Suprapubic skin (tissue), 4 donors: ENCODE results near the gene FLAD1.

Source experiments
- POLR2A ChIP-seq, 2 donors: fragments of 450-650 bp; IDR thresholded peaks; one replicate each; pipeline ENCODE4 v1.6.1; 2017; ENCODE audit warnings: antibody characterized with exemption in 2 of 2, mild to moderate bottlenecking in 2 of 2, moderate library complexity in 2 of 2
- POLR2AphosphoS5 ChIP-seq, 3 donors: sonication (generic); formaldehyde crosslinking; IDR thresholded peaks; one replicate each; pipeline ENCODE4 v1.6.1; 2017; ENCODE audit warnings: antibody characterized with exemption in 3 of 3
- TF ChIP-seq, protein P1 (sequence below), 2 donors: fragments of 200-600 bp in 1 of 2; fragments of 450-650 bp in 1 of 2; sonication (generic) in 1 of 2; IDR thresholded peaks; one replicate each; pipeline ENCODE4 v1.5.1; 2016 to 2019; ENCODE audit warnings: antibody characterized with exemption in 2 of 2, mild to moderate bottlenecking in 1 of 2, moderate library complexity in 1 of 2

DNA sequence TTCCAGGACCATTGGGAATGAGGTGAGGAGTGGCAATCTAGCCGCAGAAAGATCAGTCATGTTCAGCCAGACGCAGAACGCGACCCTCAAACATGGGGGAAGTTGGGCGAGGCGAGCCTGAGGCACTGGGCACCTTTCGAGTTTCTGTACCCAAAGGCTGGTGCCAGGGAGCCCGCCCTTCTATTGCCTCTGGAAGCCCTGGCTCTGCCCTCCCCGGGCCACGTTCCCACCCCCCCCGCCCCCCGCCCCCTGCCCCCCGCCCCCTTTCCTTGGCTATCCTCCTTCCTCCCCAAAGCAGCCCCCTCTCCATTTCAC, 17.2 kb downstream of the FLAD1 start:
- TF ChIP-seq POLR2AphosphoS5 (IDR thresholded peaks at IDR 0.05) (no peak), POLR2A (IDR thresholded peaks at IDR 0.05) (no peak)
- TF ChIP-seq, protein P1, sequence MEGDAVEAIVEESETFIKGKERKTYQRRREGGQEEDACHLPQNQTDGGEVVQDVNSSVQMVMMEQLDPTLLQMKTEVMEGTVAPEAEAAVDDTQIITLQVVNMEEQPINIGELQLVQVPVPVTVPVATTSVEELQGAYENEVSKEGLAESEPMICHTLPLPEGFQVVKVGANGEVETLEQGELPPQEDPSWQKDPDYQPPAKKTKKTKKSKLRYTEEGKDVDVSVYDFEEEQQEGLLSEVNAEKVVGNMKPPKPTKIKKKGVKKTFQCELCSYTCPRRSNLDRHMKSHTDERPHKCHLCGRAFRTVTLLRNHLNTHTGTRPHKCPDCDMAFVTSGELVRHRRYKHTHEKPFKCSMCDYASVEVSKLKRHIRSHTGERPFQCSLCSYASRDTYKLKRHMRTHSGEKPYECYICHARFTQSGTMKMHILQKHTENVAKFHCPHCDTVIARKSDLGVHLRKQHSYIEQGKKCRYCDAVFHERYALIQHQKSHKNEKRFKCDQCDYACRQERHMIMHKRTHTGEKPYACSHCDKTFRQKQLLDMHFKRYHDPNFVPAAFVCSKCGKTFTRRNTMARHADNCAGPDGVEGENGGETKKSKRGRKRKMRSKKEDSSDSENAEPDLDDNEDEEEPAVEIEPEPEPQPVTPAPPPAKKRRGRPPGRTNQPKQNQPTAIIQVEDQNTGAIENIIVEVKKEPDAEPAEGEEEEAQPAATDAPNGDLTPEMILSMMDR (IDR thresholded peaks at IDR 0.05), result no peak
